ENCODE data around the gene KCNA2.

KCNA2 gene

GRCh38 chr1:110635434-110635833, 29.3 kb upstream of the KCNA2 start:
- no peak for DNase-seq (ENCODE audit: low read depth in 2 of 2)
- no peak for TF ChIP-seq CTCF (IDR thresholded peaks at IDR 0.05; ENCODE audit: low read depth, low read length)
- H3K4me3 ChIP-seq (replicated peaks in 1 of 2; ENCODE audit: low read depth in 2 of 2, low read length in 2 of 2): no peak overlapping the region

- no peak for TF ChIP-seq CTCF (IDR thresholded peaks at IDR 0.05; ENCODE audit: low read depth, low read length)
- no peak overlapping the region for H3K4me3 ChIP-seq (replicated peaks in 1 of 2; ENCODE audit: low read depth in 2 of 2, low read length in 2 of 2)
- DNase-seq (ENCODE audit: low read depth in 2 of 2): peak; percentile 68 to 72
Measured at GRCh38 chr1:110634455-110635311, 28.5 kb upstream of the KCNA2 start.

GRCh38 chr1:110634086-110634454, 27.9 kb upstream of the KCNA2 start:
- H3K4me3 ChIP-seq (replicated peaks in 1 of 2; ENCODE audit: low read depth in 2 of 2, low read length in 2 of 2): no peak overlapping the region
- DNase-seq (ENCODE audit: low read depth in 2 of 2): no peak

DNA sequence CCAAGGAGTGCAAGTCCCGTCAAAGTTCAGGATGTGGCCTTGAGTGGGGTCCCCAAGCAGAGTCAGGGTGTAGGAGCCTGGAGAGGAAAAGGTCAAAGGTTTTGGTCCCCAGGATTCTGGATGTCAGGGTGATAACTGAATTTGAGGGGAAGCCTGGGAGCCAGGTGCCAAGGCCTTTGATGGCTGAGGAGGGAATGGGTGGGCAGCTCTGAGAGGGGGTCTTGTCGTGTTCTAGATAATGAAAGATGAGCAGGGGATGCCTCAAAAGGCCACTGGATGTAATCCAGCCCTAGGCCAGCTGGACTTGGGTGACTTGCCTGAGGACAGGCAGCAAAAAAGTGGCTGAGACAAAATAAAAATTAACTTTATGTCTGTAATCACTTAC, 27.5 kb upstream of the KCNA2 start:
- no peak for DNase-seq (ENCODE audit: low read depth in 2 of 2)
- no peak overlapping the region for H3K4me3 ChIP-seq (replicated peaks in 1 of 2; ENCODE audit: low read depth in 2 of 2, low read length in 2 of 2)
- TF ChIP-seq CTCF (IDR thresholded peaks at IDR 0.05; ENCODE audit: low read depth, low read length): no peak

More at GRCh38 chr1:110634086-110634454, 27.9 kb upstream of the KCNA2 start:
- TF ChIP-seq CTCF (IDR thresholded peaks at IDR 0.05; ENCODE audit: low read depth, low read length): no peak

- DNase-seq (ENCODE audit: low read depth in 2 of 2): no peak
- H3K4me3 ChIP-seq (replicated peaks in 1 of 2; ENCODE audit: low read depth in 2 of 2, low read length in 2 of 2): no peak overlapping the region
- no peak for TF ChIP-seq CTCF (IDR thresholded peaks at IDR 0.05; ENCODE audit: low read depth, low read length)
Measured at GRCh38 chr1:110631836-110632620, 25.9 kb upstream of the KCNA2 start.

GRCh38 chr1:110630839-110631663, 24.9 kb upstream of the KCNA2 start:
- TF ChIP-seq CTCF (IDR thresholded peaks at IDR 0.05; ENCODE audit: low read depth, low read length): peak; percentile 84
- DNase-seq (ENCODE audit: low read depth in 2 of 2): peak; percentile 64
- H3K4me3 ChIP-seq (replicated peaks in 1 of 2; ENCODE audit: low read depth in 2 of 2, low read length in 2 of 2): no peak overlapping the region
